Measurements from ENCODE around the gene SPAG9.
A peak's percentile ranks its signal among the peaks of the same experiment; 100 is the strongest.
"Not testable (repeated sequence)": the region's sequence is repeated elsewhere in the genome, so short reads cannot be mapped to it uniquely, and the experiment has no call there.

Gene SPAG9

DNA sequence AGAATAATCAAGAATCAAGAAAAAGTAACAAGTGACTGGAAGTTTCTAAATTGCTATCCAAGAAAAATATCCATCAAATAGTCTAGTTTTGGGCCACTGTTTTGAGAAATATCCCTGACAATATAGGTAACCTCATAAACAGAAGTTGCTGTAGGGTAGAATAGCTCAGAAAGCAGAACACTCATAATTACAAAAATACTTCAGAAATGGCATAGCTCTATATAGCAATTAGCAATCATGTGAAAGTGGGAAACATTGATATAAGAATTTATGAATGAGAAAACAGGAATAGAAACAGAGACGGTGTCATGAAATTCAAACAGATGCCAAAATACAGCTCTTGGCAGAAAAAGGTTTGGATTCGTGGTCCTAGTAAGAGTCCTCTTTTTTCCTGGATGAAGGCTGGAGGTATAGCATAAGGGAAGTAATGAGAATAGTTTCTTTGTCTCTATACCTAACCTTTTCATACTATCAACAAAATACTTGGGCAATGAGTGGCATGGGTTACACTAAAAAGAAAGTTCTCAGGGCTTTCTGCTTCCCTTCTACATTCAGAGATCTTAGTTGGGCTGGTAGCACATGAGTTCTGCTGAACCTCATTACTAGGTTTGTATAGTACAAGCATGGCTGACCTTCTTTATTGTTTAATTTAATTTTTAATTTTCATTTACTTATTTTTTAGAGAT, 33.5 kb downstream of the SPAG9 start:
- DNase-seq = no peak

- DNase-seq = no peak
Observed at GRCh38 chr17:51085150-51085805, 35.4 kb downstream of the SPAG9 start.

DNA sequence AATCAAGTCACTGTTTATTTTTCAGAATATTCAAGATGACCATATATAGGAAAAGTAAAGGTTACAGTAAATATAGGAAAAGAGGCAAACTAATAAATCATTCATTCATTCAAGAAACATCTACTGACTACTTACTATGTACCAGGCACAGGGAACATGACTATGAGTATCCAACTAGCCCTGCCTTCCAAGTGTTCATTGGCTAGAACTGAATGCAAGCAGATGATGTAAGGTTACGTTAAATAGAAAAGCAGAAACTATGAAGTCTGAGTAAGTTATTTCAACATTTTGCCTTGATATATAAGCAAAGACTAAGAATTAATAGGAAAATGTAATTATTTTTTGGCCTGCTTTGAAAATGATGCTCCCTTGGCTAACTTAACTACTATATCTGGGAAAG, 36.7 kb downstream of the SPAG9 start:
- DNase-seq = no peak

DNA sequence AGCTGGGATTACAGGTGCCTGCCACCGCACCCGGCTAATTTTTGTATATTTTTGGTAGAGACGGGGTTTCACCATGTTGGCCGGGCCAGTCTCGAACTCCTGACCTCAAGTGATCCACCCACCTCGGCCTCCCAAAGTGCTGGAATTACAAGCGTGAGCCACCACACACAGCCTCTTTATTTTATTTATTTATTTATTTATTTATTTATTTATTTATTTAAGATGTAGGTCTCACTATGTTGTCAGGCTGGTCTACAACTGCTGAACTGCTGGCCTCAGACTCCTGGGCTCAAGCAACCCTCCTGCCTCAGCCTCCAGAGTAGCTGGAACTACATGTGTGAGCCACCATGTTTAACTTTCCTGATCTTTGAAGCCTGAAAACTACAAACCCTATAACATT, 37.3 kb downstream of the SPAG9 start:
- DNase-seq = not testable (repeated sequence)

DNA sequence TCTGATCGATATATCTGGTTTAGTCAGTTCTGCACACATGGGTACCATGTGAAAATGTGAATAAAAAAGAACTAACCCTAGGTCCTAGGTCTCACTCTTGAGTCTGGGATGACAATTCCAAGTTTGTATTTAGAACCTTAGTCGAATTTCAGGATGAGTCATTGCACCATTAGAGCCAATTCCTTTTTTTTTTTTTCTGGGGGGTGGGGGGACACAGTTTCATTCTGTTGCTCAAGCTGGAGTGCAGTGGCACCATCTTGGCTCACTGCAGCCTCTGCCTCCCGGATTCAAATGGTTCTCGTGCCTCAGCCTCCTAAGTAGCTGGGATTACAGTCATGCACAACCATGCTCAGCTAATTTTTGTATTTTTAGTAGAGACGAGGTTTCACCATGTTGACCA, 41.6 kb downstream of the SPAG9 start:
- DNase-seq = no peak

GRCh38 chr17:51078009-51078592, 42.6 kb downstream of the SPAG9 start:
- no peak for DNase-seq

- no peak for DNase-seq
Observed at GRCh38 chr17:51076821-51077220, 43.8 kb downstream of the SPAG9 start.

GRCh38 chr17:51071556-51071955, 49.1 kb downstream of the SPAG9 start:
- DNase-seq = no peak

- DNase-seq = no peak
Observed at GRCh38 chr17:51065466-51065865, 55.2 kb downstream of the SPAG9 start.

GRCh38 chr17:51064061-51064735, 56.5 kb downstream of the SPAG9 start:
- no peak for DNase-seq

DNA sequence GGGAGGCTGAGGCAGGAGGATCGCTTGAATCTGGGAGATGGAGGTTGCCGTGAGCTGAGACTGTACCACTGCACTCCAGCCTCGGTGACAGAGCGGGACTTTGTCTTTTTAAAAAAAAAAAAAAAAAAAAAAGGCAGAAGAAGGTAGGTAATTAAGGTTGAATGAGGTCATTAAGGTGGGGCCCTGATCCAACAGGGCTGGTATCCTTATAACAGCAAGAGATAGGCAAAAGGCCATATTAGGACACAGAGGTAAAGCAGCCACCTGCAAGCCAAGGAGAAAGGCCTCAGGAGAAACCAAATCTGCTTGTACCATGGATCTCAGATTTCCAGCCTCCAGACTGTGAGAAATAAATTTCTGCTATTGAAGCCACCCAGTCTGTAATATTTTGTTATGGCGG, 60.3 kb downstream of the SPAG9 start:
- no peak for DNase-seq

DNA sequence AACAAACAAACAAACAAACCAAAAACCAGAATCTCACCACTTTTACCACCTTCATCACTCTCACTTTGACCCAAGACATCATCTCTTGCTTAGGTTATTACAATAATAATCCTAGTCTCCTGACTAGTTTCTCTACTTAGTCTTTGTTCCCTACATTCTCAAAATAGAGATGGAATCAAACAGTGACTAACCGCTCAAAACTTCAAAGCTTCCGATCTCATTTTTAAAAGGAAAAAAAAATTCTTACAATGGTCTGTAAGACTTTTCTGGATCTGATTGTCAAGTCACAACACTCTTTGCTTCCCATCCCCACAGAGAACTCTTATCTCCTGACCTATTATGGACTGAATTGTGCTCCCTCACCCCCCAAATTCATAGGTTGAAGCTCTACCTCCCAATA, 60.9 kb downstream of the SPAG9 start:
- no peak for DNase-seq

- DNase-seq = no peak
Observed at GRCh38 chr17:51057534-51057933, 63.1 kb downstream of the SPAG9 start.

DNA sequence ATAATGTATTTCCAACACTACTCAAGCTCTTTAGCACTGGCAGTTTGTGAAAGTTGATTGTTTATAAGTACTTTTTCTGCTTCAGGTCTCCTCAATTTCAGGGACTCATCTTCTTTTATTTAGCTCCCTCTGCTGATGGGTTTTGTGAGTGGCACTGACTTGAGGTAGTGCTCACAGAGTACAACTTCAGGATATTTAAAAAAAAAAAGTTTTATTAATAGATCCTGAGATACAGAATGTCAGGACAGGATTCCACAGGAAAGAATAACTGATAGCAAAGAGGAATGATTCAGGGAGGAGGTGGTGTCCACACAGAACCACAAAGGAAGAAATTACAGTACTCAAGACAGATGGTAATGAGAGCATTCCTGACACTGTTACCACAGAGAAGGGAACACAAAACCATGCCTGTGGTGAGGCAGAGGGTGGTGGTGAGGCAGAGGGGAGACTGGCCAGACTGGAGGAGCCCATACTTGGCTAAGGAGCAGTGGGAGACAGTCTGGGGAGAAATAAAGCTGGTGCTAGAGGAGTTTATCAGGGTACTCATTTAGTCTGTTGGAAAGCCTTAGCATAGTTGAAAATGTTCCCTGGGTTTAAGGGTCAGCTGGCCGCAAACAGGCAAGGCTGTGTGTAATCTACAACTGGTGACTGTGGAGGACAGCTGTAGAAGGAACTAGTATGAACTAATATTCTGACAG, 63.7 kb downstream of the SPAG9 start:
- peak in 17 of 56 donors; percentile 2 to 70 (median 17) for DNase-seq

- DNase-seq = no peak
Observed at GRCh38 chr17:51054748-51055147, 65.9 kb downstream of the SPAG9 start.

GRCh38 chr17:51052235-51052634, 68.4 kb downstream of the SPAG9 start:
- DNase-seq = no peak

DNA sequence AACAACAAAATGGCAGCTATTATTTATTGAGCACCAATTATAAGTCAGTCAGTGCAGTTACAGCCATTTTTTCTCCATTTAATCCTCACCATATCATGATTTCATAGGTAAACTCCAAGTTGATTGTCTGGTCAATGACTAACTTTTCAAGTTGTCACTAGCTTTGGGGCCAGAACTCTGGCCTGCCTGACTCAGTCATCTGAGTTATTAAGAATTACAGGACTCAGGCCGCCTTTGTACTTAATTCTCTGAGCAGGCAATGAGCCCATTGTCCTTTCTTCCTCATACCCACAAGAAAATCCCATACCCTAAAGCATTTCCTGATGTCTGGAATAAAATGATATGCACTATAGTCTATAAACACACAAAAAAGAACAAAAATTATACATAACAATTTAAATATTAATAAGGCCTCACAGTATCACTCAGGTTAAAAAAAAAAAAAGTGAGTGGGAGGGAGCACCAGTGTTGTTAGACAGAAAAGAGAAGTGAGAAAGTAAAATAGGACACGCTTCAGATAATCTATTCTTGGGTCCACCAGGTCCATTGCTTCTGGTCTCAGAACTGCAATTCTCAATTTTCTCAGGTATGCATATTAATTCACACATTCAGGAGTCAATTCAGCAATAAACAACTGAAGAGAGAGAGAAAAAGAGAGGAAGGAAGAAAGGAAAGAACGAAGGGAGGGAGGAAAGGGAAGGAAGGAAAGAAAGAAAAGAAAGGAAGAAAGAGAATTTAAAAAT, 70.2 kb downstream of the SPAG9 start:
- DNase-seq = no peak

DNA sequence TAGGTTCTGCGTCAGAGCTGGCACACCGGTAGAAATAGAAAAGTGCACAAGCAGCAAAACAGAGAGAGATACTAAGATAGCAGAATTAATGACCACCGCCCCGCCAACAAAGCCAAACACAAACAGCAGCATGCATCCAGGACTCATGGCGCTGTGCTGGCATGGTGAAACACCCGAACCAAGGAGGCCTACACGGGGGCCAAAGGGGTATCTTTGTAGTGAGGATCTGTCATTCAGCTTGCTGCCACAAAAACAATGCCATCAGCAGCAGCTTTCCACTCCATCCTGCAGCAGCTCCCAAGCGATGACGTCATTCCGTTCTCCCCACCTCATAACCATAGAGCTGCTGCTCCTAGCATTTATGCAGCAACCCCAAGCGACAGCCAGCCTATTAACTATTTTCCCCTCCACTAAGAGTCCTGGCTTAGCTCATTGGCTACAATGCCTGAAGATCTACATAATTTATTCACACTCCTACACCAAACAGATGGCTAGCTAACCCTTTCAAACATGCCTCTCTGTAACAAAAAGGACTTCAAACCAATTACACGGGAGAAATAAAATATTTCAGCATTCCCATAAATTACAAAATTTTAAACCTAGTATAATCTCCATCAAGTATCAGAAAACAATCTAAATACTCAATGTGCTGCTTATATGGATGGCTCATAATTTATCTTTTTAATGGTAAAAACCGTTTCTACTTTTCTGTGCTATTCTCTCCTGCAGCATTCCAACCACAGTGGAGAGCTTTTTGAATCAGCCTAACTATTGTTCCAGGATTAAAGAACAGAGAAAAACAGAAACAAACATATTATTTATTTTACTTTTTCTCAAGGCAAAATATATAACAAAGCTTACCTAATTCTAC, 73.9 kb downstream of the SPAG9 start:
- DNase-seq = peak in 54 of 56 donors; percentile 20 to 95 (median 79)

- no peak for DNase-seq
Observed at GRCh38 chr17:51046046-51046445, 74.6 kb downstream of the SPAG9 start.

DNA sequence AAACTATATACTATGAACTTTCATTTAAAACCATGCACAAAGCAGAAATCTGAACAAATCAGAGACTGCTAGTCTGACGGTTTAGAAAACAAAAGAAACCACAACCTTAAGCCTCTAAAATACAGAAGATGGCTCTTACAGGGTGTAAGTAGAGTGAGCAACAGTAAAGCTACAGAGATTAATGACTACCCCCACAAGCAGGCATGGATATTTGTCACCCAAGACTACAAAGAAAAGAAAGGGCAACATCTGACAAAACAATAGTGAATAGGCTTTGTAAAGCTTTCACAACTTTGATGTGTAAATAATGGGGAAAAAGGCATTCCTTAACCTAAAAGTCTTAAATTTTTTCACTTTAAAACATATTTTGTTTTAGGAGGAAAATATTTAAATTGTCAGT, 75.0 kb downstream of the SPAG9 start:
- DNase-seq = no peak
